CD14-positive monocyte (primary cell): ENCODE results near the gene ABAT. TPM values are rescaled to one million over a fixed set of nuclear protein-coding genes. Genes with fewer than 3 reads are reported as not detected.
A peak's percentile ranks its signal among the peaks of the same experiment; 100 is the strongest.

Experiments
- DNase-seq, 3 donors: peaks; one replicate each; pipeline ENCODE4 v3.0.0-alpha.2; 2011 to 2022
- H2AFZ ChIP-seq: 2 replicates; pipeline ENCODE4 v1.6.0; 2012; ENCODE audit warnings: mild to moderate bottlenecking, low read depth, low read length, inconsistent platforms; ENCODE audit not compliant: insufficient read depth, poor library complexity, severe bottlenecking
- H3K27ac ChIP-seq, 2 donors: 1 replicate in 1 of 2; 2 replicates in 1 of 2; pipeline ENCODE4 v1.5.1; 2012 to 2013; ENCODE audit warnings: low read length in 2 of 2, control low read depth in 1 of 2, inconsistent platforms in 1 of 2, low read depth in 1 of 2, mild to moderate bottlenecking in 1 of 2
- H3K27me3 ChIP-seq, 2 donors: one replicate each; pipeline versions ENCODE4 v1.6.0 to v1.6.1; 2011 to 2013; ENCODE audit warnings: low read length in 2 of 2; ENCODE audit not compliant: control insufficient read depth in 2 of 2, insufficient read depth in 2 of 2
- H3K36me3 ChIP-seq, 2 donors: replicated peaks in 1 of 2; 1 replicate in 1 of 2; 2 replicates in 1 of 2; pipeline versions ENCODE4 v1.5.1 to v1.6.1; 2012 to 2013; ENCODE audit warnings: low read length in 2 of 2, control low read depth in 1 of 2, inconsistent platforms in 1 of 2, mild to moderate bottlenecking in 1 of 2; ENCODE audit not compliant: insufficient read depth in 2 of 2, control insufficient read depth in 1 of 2
- H3K4me1 ChIP-seq, 2 donors: 1 replicate in 1 of 2; 2 replicates in 1 of 2; pipeline versions ENCODE4 v1.5.1 to v1.6.1; 2012 to 2013; ENCODE audit warnings: low read length in 2 of 2, control low read depth in 1 of 2, inconsistent platforms in 1 of 2, mild to moderate bottlenecking in 1 of 2, moderate library complexity in 1 of 2; ENCODE audit not compliant: insufficient read depth in 2 of 2, control insufficient read depth in 1 of 2
- H3K4me2 ChIP-seq: replicated peaks from 2 replicates; pipeline ENCODE3; 2012; ENCODE audit warnings: low read length, moderate library complexity, mild to moderate bottlenecking; ENCODE audit not compliant: poor library complexity, severe bottlenecking; ENCODE audit errors: extremely low read depth
- H3K4me3 ChIP-seq, 3 experiments: fragments of 200-600 bp in 1 of 3; sonication (generic) in 1 of 3; replicated peaks in 1 of 3; 1 replicate in 2 of 3; 2 replicates in 1 of 3; pipeline ENCODE4 v1.5.1; 2011 to 2013; ENCODE audit warnings: low read length in 3 of 3, mild to moderate bottlenecking in 3 of 3, control low read depth in 2 of 3, low read depth in 2 of 3, inconsistent platforms in 1 of 3, moderate library complexity in 1 of 3
- H3K79me2 ChIP-seq: 2 replicates; pipeline ENCODE4 v1.6.0; 2012; ENCODE audit warnings: mild to moderate bottlenecking, control low read depth, inconsistent platforms, low read length, moderate library complexity; ENCODE audit not compliant: insufficient read depth
- H3K9ac ChIP-seq: 2 replicates; pipeline ENCODE4 v1.6.0; 2017; ENCODE audit warnings: low read length, mild to moderate bottlenecking; ENCODE audit not compliant: insufficient read depth, poor library complexity, severe bottlenecking
- H3K9me3 ChIP-seq, 2 donors: replicated peaks in 1 of 2; 1 replicate in 1 of 2; 2 replicates in 1 of 2; pipeline versions ENCODE4 v1.5.1 to v1.6.1; 2012 to 2013; ENCODE audit warnings: low read length in 2 of 2, control low read depth in 1 of 2; ENCODE audit not compliant: control insufficient read depth in 1 of 2, insufficient read depth in 1 of 2
- H4K20me1 ChIP-seq: 2 replicates; pipeline ENCODE4 v1.6.0; 2012; ENCODE audit warnings: mild to moderate bottlenecking, low read length, control low read depth, moderate library complexity; ENCODE audit not compliant: insufficient read depth
- H3K27ac Mint-ChIP-seq, 7 donors: one replicate each; pipeline ENCODE4 v1.8.0; 2020; ENCODE audit warnings: mild to moderate bottlenecking in 7 of 7, mixed read lengths in 7 of 7, moderate library complexity in 6 of 7, inconsistent platforms in 2 of 7
- H3K27me3 Mint-ChIP-seq, 3 donors: one replicate each; pipeline ENCODE4 v1.8.0; 2021 to 2022; ENCODE audit warnings: low read depth in 3 of 3, mild to moderate bottlenecking in 3 of 3, mixed read lengths in 3 of 3, moderate library complexity in 3 of 3, inconsistent platforms in 1 of 3
- H3K36me3 Mint-ChIP-seq, 2 donors: one replicate each; pipeline ENCODE4 v1.8.0; 2020; ENCODE audit warnings: mixed read lengths in 2 of 2, inconsistent platforms in 1 of 2, mild to moderate bottlenecking in 1 of 2
- H3K4me1 Mint-ChIP-seq: one replicate; pipeline ENCODE4 v1.8.0; 2020; ENCODE audit warnings: mild to moderate bottlenecking, mixed read lengths
- H3K4me3 Mint-ChIP-seq, 2 donors: one replicate each; pipeline ENCODE4 v1.8.0; 2020; ENCODE audit warnings: mild to moderate bottlenecking in 2 of 2, mixed read lengths in 2 of 2, moderate library complexity in 1 of 2
- H3K9me3 Mint-ChIP-seq, 7 donors: one replicate each; pipeline ENCODE4 v1.8.0; 2020 to 2022; ENCODE audit warnings: mixed read lengths in 7 of 7, mild to moderate bottlenecking in 6 of 7, moderate library complexity in 6 of 7, inconsistent platforms in 2 of 7
- CTCF ChIP-seq: fragments of 200-600 bp; IDR thresholded peaks from one replicate; pipeline ENCODE4 v1.8.0; 2022; ENCODE audit warnings: antibody characterized with exemption, mild to moderate bottlenecking
- WGBS: methylation state at CpG from one replicate; pipeline ENCODE4 v1.1.5; 2013; ENCODE audit warnings: missing lambda C conversion rate; ENCODE audit not compliant: insufficient coverage; 5-methylcytosine and 5-hydroxymethylcytosine counted together
- intact Hi-C, 2 donors: fragments of 100-400 bp; cut with micrococcal nuclease; formaldehyde crosslinking; loops; one replicate each; pipeline versions ENCODE4 v1.15.0 to v1.15.1; 2023
- polyA plus RNA-seq, 3 donors: library from polyadenylated mRNA; depleted of rRNA in 1 of 3; unstranded in 2 of 3; stranded (reverse) in 1 of 3; fragments of 300-500 nt in 2 of 3; fragments of >200 nt in 1 of 3; fragmentation: Illumina TruSeq in 2 of 3; gene quantifications; 1 replicate in 2 of 3; 2 replicates in 1 of 3; pipeline ENCODE4 v1.2.3, GENCODE V29; 2012 to 2021

ABAT gene
- polyA plus RNA-seq, 3 donors = 4.9 to 11.8 (median 8.7) TPM

GRCh38 chr16:8796469-8797363, 122.3 kb downstream of the ABAT start:
- peaks cover 20% of the 10 kb centered on the region for H4K20me1 ChIP-seq
- peak overlapping the region; percentile 81 to 98 (median 90) for H3K27ac Mint-ChIP-seq
- peak overlapping the region; percentile 86 for H3K9ac ChIP-seq
- intact Hi-C loops = loop anchor here in 1 of 2 donors (5.0 to 10.0 kb wide), 3 partner anchors 71 to 164 kb away; partner anchors contain the start of genes ABAT and CARHSP1
- peaks cover 8 to 27% of the 10 kb centered on the region in 2 donors for H3K36me3 ChIP-seq
- no peaks in the 10 kb centered on the region for H3K9me3 ChIP-seq
- H3K36me3 Mint-ChIP-seq = peaks cover 8 to 20% of the 10 kb centered on the region in 2 donors
- peak overlapping the region; percentile 95 for H2AFZ ChIP-seq
- 59% methylated on average over 6 of the region's 14 CpGs for WGBS
- DNase-seq = no peak
- peaks cover 31% of the 10 kb centered on the region for H3K4me1 Mint-ChIP-seq
- H3K27me3 Mint-ChIP-seq = peaks cover 0 to 4% (median 0%) of the 10 kb centered on the region in 3 donors
- no peaks in the 10 kb centered on the region for H3K27me3 ChIP-seq
- peak overlapping the region; percentile 83 for H3K4me2 ChIP-seq
- peak overlapping the region; percentile 21 to 89 for H3K27ac ChIP-seq
- H3K9me3 Mint-ChIP-seq = no peaks in the 10 kb centered on the region
- H3K4me3 ChIP-seq = peak overlapping the region; percentile 65 to 91 (median 71)
- peak overlapping the region; percentile 96 to 98 for H3K4me3 Mint-ChIP-seq
- peaks cover 67% of the 10 kb centered on the region for H3K79me2 ChIP-seq
- H3K4me1 ChIP-seq = peaks cover 29 to 37% of the 10 kb centered on the region in 2 donors
- TF ChIP-seq CTCF = no peak

GRCh38 chr16:8797364-8798173, 123.2 kb downstream of the ABAT start, which contains the start of the genes PMM2 and TMEM186:
TSS of gene PMM2 (plus strand) at chr16:8797839. CDS start at chr16:8797883, 44 bp downstream.
TSS of gene TMEM186 (minus strand) at chr16:8797639. CDS start at chr16:8797614, 25 bp downstream.
- intact Hi-C loops = loop anchor here in 1 of 2 donors (5.0 to 10.0 kb wide), 3 partner anchors 70 to 165 kb away; partner anchors contain the start of genes ABAT and CARHSP1

More at GRCh38 chr16:8797364-8798173, 123.2 kb downstream of the ABAT start, which contains the start of the genes PMM2 and TMEM186:
- H3K27me3 Mint-ChIP-seq = peaks cover 0 to 3% (median 0%) of the 10 kb centered on the region in 3 donors
- peaks cover 31% of the 10 kb centered on the region for H3K4me1 Mint-ChIP-seq
- H2AFZ ChIP-seq = peak within 1 kb of the TSS; percentile 95
- H3K9ac ChIP-seq = peak within 1 kb of the TSS; percentile 86
- peak within 1 kb of the TSS; percentile 96 to 98 for H3K4me3 Mint-ChIP-seq
- H3K27ac ChIP-seq = peak within 1 kb of the TSS; percentile 21 to 89
- no peak for TF ChIP-seq CTCF
- WGBS = under 1% methylated on average over 60 of the region's 61 CpGs
- H3K9me3 Mint-ChIP-seq = no peaks in the 10 kb centered on the region
- H3K4me3 ChIP-seq = peak within 1 kb of the TSS; percentile 65 to 91 (median 71)
- peaks cover 26% of the 10 kb centered on the region for H4K20me1 ChIP-seq
- H3K4me1 ChIP-seq = peaks cover 29 to 37% of the 10 kb centered on the region in 2 donors
- peak; percentile 93 to 96 (median 94) for DNase-seq
- H3K27ac Mint-ChIP-seq = peak within 1 kb of the TSS; percentile 81 to 98 (median 90)
- H3K36me3 Mint-ChIP-seq = peaks cover 17 to 28% of the 10 kb centered on the region in 2 donors
- H3K4me2 ChIP-seq = peak within 1 kb of the TSS; percentile 83
- H3K9me3 ChIP-seq = no peaks in the 10 kb centered on the region
- peaks cover 14 to 36% of the 10 kb centered on the region in 2 donors for H3K36me3 ChIP-seq
- peaks cover 74% of the 10 kb centered on the region for H3K79me2 ChIP-seq
- H3K27me3 ChIP-seq = no peaks in the 10 kb centered on the region
